Measurements from ENCODE around the gene FBXO8.

GRCh38 chr4:174274436-174274835, 9.0 kb downstream of the FBXO8 start:
- TF ChIP-seq CTCF (IDR thresholded peaks at IDR 0.05) = no peak
- no peak for TF ChIP-seq EZH2 (IDR thresholded peaks at IDR 0.05)
- TF ChIP-seq EZH2phosphoT487 (IDR thresholded peaks at IDR 0.05) = no peak
